ENCODE data around the gene SMAD5.

Gene SMAD5

GRCh38 chr5:136157514-136157913 is 24.9 kb downstream of the SMAD5 start:
- DNase-seq = no peak

GRCh38 chr5:136159457-136159856 is 26.8 kb downstream of the SMAD5 start:
- DNase-seq = no peak

DNA sequence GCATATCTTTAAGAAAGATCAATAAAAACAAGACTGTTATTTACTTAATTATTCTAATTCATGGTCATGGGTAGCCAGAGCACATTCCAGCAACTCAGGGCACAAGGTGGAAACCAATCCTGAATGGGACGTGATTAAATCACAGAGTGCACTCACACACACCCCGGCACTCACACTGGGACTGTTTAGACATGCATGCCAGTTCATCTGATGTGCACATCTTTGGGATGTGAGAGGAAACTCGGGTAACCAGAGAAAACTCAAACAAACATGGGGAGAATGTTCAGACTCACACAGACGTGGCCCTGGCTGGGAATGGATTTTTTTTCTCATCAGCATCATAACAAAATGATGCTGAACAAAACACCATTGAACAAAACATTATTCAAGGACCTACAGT is 29.4 kb downstream of the SMAD5 start:
- no peak for DNase-seq

DNA sequence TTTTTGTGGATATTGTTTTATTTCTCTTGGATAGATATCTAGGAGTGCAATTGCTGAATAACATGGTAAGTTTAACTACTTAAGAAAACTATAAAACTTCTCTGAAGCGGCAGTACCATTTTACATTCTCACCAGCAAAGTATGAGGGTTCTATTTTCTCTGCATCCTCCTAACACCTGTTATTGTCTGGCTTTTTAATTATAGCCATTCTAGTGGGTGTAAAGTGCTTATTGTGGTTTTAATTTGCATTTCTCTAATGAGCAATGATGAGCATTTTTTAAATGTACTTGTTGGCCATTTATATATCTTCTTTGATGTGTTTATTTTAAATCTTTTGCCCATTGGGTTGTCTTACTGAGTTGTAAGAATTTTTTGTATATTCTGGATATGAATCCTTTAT is 31.6 kb downstream of the SMAD5 start:
- DNase-seq = no peak

DNA sequence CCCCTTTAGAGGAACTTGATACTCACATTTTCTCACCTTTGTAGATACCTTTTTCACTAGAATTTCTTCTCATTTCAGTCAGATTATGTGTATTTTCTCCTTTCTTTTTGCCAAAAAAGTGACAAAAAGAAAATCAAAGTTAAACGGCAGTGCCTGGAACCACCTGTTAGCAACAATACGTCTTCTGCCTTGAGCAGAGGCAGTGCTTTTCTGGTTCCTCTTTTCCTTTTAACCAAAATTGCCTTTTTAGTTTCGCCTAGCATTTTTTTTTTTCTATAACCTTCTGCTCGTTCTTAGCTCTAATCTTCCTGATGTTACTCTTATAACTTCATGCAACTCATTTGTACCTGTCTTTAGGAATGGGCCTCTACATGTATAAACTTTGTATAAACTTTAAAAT is 34.3 kb downstream of the SMAD5 start:
- no peak for DNase-seq

GRCh38 chr5:136169218-136169617 is 36.6 kb downstream of the SMAD5 start:
- DNase-seq = no peak

GRCh38 chr5:136174021-136174659 is 41.5 kb downstream of the SMAD5 start:
- DNase-seq = no peak

DNA sequence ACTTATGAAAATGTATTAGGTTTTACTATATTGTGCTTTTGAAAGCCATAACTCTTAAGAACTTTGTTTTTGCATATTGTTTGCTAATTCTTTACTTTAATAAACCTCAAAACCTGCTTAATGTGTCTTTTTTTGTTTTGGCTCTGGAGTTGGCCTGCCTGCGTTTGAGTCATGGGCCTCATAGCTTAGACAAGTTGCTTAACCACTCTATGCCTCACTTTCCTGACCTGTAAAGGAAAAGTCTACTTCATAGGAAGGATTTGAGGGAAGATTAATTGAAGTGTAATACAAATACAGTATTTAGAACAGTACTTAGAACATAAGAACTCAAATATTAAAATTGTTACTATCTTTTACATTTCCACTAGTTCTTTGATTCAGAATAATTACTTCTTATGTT is 50.0 kb downstream of the SMAD5 start:
- no peak for DNase-seq

GRCh38 chr5:136185974-136186665 is 53.5 kb downstream of the SMAD5 start:
- no peak for DNase-seq

- DNase-seq = no peak
Measured at GRCh38 chr5:136186796-136187195, 54.2 kb downstream of the SMAD5 start.

- no peak for DNase-seq
Measured at GRCh38 chr5:136188859-136189258, 56.2 kb downstream of the SMAD5 start.

- DNase-seq = no peak
Measured at GRCh38 chr5:136190091-136190720, 57.6 kb downstream of the SMAD5 start.

DNA sequence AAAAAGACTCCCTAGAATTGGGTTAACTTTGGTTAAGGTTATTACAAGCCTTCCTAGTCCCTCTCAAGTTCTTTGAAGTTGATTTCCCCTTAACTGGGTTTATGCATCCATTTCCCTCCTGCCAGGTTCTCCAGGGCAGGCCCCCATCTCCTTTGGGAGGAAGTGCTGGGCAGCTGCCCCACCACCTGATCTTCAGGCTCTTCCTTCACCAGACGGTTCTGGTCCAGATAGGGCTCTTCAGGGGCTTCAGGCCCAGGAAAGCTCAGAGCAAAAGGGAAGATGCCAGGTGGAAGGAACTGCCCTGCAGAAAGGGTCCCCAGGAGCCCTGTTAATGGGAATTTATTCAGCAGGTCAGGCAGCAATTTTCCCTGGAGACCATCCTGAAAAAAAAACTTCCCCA is 58.3 kb downstream of the SMAD5 start:
- no peak for DNase-seq

DNA sequence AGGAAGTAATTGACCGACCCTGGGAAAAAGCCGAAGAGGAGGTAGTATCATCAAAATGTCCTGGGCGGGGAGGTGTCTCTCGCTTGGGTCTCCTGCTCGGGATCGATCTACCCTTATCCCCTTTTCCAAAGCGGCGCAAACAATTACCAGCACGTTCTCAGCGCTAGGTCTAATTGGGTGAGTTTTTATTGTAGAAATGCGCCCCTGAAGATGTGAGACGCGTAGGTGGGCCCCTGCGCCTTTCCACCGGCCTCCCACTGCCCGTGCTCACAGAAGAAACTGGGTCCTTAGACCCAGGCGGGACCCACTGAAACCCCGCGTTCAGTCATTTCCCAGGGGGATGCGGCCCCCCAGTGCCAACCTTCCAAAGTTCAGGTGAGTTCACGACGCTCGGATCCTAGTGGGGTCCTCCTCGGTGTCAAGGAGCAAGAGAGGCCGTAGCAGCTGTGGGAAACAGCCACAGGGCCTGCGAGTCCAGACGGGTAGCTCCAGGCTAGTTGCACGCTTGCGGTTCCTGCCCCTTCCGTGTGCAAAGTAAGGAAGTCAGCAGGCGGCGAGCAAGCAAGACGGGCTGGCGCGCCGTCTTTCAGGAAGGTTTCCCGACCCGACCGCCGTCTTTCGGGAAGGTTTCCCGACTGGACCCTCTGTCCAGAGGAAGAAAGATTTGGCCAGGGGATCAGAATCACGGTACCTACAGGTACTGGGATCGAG is 58.8 kb downstream of the SMAD5 start:
- DNase-seq = no peak

GRCh38 chr5:136192015-136192525 is 59.4 kb downstream of the SMAD5 start:
- no peak for DNase-seq

- DNase-seq = no peak
Measured at GRCh38 chr5:136192526-136193321, 60.1 kb downstream of the SMAD5 start, which contains the start of gene SMIM32. SMIM32 (minus strand) TSS chr5:136193162; CDS start chr5:136192524, 638 bp downstream.

GRCh38 chr5:136193322-136193935 is 60.8 kb downstream of the SMAD5 start:
- DNase-seq = no peak

DNA sequence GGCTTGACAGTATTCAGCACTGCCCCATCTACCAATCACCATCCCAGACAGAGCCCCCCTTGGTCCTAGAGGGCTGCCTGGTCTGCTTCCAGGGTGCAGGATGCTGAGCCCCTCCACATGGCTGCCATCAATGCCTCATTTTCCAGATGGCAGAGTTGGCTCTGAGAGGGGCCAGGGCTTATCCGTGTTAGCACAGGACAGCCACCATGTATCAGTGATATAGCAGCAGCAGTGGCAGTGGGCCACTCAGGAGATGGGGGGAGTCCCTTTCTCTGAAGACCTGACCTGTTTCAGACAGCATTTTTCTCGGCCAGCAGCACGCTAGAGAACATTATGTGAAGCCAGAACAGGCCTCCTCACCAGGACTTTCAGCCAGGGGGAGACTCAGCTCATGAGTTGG is 61.9 kb downstream of the SMAD5 start:
- no peak for DNase-seq

DNA sequence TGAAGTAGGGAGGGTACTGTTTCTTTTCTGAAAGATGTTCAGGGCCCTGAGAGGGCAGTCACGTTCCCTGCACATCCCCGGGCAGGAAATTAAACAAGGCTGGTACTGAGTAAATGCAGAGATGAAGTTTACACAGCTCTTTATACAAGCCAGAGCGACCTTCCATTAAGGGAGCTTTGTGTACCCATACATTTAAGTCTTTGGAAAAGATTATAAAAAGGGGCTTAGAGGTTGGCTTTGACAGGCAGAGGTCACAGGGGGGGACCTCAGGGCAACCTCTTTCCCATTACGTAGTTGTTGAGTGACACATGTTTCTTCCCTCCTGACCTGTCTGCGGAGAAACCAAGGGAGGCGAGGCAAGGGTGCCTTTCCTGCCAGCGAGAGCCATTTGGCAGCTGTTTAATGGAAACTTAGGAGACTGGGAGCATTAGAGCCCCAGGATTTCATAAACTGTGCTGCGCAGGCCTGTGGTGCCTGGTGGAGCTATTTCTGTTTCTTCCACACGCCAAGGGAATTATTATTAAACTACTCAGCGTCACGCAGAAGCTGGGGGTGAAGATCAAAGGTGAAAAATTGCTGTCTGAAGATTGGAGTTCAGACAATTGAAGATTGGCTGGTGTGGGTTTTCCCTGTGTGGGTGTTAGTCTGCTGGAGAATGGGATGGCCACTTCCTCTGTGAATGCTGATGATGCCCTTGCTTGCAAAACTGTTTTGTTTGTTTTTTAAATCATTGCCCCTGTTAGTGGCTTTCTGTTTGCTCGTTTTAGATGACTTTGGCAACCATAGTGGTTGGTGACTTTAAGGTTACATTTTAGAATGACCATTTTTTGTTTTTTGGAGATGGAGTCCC is 63.6 kb downstream of the SMAD5 start:
- DNase-seq = no peak

DNA sequence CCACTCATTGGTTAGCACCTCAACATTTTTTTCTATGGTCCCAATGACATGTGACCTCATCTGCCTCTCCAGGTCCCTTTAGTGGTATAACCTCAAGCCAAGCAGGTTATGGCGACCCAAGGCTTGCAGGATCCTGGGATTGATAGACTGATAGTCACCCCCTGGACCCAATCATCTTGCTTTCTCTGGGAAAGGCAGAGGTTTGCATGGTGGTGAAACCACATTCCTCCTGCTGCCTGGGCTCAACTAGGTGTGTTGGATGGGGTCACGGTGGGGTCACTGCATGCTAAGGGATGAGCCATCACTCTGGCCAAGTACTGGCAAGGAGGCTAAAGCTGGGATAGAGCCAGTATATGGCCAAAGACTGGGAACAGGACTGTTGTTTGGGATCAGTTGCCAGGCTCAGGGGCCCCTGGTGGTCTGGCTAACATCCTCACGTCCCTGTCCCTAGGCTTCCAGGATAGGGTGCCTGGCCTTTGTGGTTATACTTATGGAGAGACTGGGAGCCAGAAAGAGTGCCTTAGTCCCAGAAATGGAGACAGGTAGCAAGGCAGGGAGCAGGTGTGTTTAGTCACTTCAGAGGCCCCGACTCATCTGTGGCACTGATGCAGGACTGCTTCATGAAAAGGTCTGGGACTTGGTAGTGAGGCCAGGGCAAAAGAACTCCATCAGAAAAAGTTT is 65.0 kb downstream of the SMAD5 start:
- no peak for DNase-seq

Measured in central memory CD4-positive, alpha-beta T cell (primary cell).